Subcutaneous abdominal adipose tissue (tissue), 5 donors: ENCODE results near the gene AMBP.

ENCODE experiments used
- H3K27ac ChIP-seq: one replicate; pipeline ENCODE4 v1.7.0; 2013; ENCODE audit warnings: low read depth, mild to moderate bottlenecking, inconsistent platforms, low read length, moderate library complexity
- H3K27me3 ChIP-seq, 5 donors: one replicate each; pipeline ENCODE4 v1.7.0; 2013; ENCODE audit warnings: low read length in 5 of 5, inconsistent platforms in 1 of 5; ENCODE audit not compliant: control insufficient read depth in 5 of 5, insufficient read depth in 4 of 5
- H3K36me3 ChIP-seq, 5 donors: one replicate each; pipeline ENCODE4 v1.7.0; 2013; ENCODE audit warnings: low read length in 5 of 5; ENCODE audit not compliant: control insufficient read depth in 5 of 5, insufficient read depth in 5 of 5
- H3K4me1 ChIP-seq, 5 donors: one replicate each; pipeline ENCODE4 v1.7.0; 2013; ENCODE audit warnings: low read length in 5 of 5, mild to moderate bottlenecking in 3 of 5, moderate library complexity in 1 of 5; ENCODE audit not compliant: control insufficient read depth in 5 of 5, insufficient read depth in 5 of 5
- H3K4me3 ChIP-seq, 5 donors: one replicate each; pipeline ENCODE4 v1.7.0; 2013; ENCODE audit warnings: low read length in 5 of 5, low read depth in 1 of 5
- H3K9ac ChIP-seq, 5 donors: one replicate each; pipeline ENCODE4 v1.7.0; 2013; ENCODE audit warnings: low read length in 5 of 5, mild to moderate bottlenecking in 4 of 5, moderate library complexity in 3 of 5
- H3K9me3 ChIP-seq, 5 donors: one replicate each; pipeline ENCODE4 v1.7.0; 2013; ENCODE audit warnings: low read length in 5 of 5; ENCODE audit not compliant: control insufficient read depth in 5 of 5
- donor health status: healthy.
- donor health status: healthy.
- donor health status: healthy.
- donor health status: healthy.
- donor health status: healthy.

The AMBP gene

GRCh38 chr9:114078021-114078780 lies at the start of gene AMBP:
Gene AMBP, minus strand, starts transcription at chr9:114078300. Its CDS starts 91 bp downstream, at chr9:114078209.
- Histone ChIP-seq H3K27me3 (peaks cover 17 to 24% (median 22%) of the 10 kb centered on the region in 5 donors), H3K9ac (no peak within 1 kb of the TSS), H3K36me3 (no peaks in the 10 kb centered on the region), H3K9me3 (no peaks in the 10 kb centered on the region), H3K27ac (no peak within 1 kb of the TSS), H3K4me3 (no peak within 1 kb of the TSS), H3K4me1 (peaks cover 0 to 5% (median 0%) of the 10 kb centered on the region in 5 donors)

GRCh38 chr9:114126247-114127060 lies 48.4 kb upstream of the AMBP start:
- Histone ChIP-seq H3K36me3 (no peaks in the 10 kb centered on the region), H3K9me3 (peaks cover 0 to 15% (median 9%) of the 10 kb centered on the region in 5 donors), H3K9ac (no peak overlapping the region), H3K27me3 (peaks cover 2 to 27% (median 7%) of the 10 kb centered on the region in 5 donors), H3K4me3 (no peak overlapping the region), H3K4me1 (peaks cover 0 to 14% (median 9%) of the 10 kb centered on the region in 5 donors), H3K27ac (no peak overlapping the region)

- H3K36me3 ChIP-seq: no peaks in the 10 kb centered on the region
- H3K4me3 ChIP-seq: no peak overlapping the region
- H3K27me3 ChIP-seq: peaks cover 2 to 23% (median 7%) of the 10 kb centered on the region in 5 donors
- peaks cover 0 to 14% (median 9%) of the 10 kb centered on the region in 5 donors for H3K4me1 ChIP-seq
- no peak overlapping the region for H3K9ac ChIP-seq
- peaks cover 0 to 15% (median 9%) of the 10 kb centered on the region in 5 donors for H3K9me3 ChIP-seq
- no peak overlapping the region for H3K27ac ChIP-seq
Observed at GRCh38 chr9:114125476-114126013, 47.4 kb upstream of the AMBP start.

- no peak overlapping the region for H3K27ac ChIP-seq
- H3K9ac ChIP-seq: no peak overlapping the region
- H3K36me3 ChIP-seq: no peaks in the 10 kb centered on the region
- H3K4me1 ChIP-seq: peaks cover 0 to 14% (median 9%) of the 10 kb centered on the region in 5 donors
- H3K27me3 ChIP-seq: peaks cover 0 to 18% (median 3%) of the 10 kb centered on the region in 5 donors
- no peak overlapping the region for H3K4me3 ChIP-seq
- peaks cover 0 to 15% (median 9%) of the 10 kb centered on the region in 5 donors for H3K9me3 ChIP-seq
Observed at GRCh38 chr9:114124666-114125475, 46.8 kb upstream of the AMBP start.

- peaks cover 0 to 14% (median 9%) of the 10 kb centered on the region in 5 donors for H3K4me1 ChIP-seq
- H3K36me3 ChIP-seq: no peaks in the 10 kb centered on the region
- H3K9ac ChIP-seq: no peak overlapping the region
- H3K9me3 ChIP-seq: peaks cover 0 to 15% (median 9%) of the 10 kb centered on the region in 5 donors
- peaks cover 0 to 16% (median 3%) of the 10 kb centered on the region in 5 donors for H3K27me3 ChIP-seq
- no peak overlapping the region for H3K27ac ChIP-seq
- no peak overlapping the region for H3K4me3 ChIP-seq
Observed at GRCh38 chr9:114124138-114124537, 46.0 kb upstream of the AMBP start.

- no peak overlapping the region for H3K9ac ChIP-seq
- H3K36me3 ChIP-seq: no peaks in the 10 kb centered on the region
- H3K9me3 ChIP-seq: peaks cover 0 to 15% (median 9%) of the 10 kb centered on the region in 5 donors
- no peak overlapping the region for H3K27ac ChIP-seq
- peaks cover 0 to 17% (median 4%) of the 10 kb centered on the region in 5 donors for H3K27me3 ChIP-seq
- H3K4me1 ChIP-seq: peaks cover 0 to 14% (median 9%) of the 10 kb centered on the region in 5 donors
- H3K4me3 ChIP-seq: no peak overlapping the region
Observed at GRCh38 chr9:114123031-114123977, 45.2 kb upstream of the AMBP start.

GRCh38 chr9:114122136-114123027 lies 44.3 kb upstream of the AMBP start:
- H3K4me3 ChIP-seq: no peak overlapping the region
- H3K9me3 ChIP-seq: peaks cover 0 to 8% (median 3%) of the 10 kb centered on the region in 5 donors
- no peaks in the 10 kb centered on the region for H3K36me3 ChIP-seq
- H3K27ac ChIP-seq: no peak overlapping the region
- H3K9ac ChIP-seq: no peak overlapping the region
- H3K4me1 ChIP-seq: peaks cover 0 to 14% (median 9%) of the 10 kb centered on the region in 5 donors
- peaks cover 0 to 27% (median 13%) of the 10 kb centered on the region in 5 donors for H3K27me3 ChIP-seq
